Measurements from ENCODE around the gene GINS1.

- TF ChIP-seq, protein P1, sequence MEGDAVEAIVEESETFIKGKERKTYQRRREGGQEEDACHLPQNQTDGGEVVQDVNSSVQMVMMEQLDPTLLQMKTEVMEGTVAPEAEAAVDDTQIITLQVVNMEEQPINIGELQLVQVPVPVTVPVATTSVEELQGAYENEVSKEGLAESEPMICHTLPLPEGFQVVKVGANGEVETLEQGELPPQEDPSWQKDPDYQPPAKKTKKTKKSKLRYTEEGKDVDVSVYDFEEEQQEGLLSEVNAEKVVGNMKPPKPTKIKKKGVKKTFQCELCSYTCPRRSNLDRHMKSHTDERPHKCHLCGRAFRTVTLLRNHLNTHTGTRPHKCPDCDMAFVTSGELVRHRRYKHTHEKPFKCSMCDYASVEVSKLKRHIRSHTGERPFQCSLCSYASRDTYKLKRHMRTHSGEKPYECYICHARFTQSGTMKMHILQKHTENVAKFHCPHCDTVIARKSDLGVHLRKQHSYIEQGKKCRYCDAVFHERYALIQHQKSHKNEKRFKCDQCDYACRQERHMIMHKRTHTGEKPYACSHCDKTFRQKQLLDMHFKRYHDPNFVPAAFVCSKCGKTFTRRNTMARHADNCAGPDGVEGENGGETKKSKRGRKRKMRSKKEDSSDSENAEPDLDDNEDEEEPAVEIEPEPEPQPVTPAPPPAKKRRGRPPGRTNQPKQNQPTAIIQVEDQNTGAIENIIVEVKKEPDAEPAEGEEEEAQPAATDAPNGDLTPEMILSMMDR (IDR thresholded peaks at IDR 0.05 in 2 of 3, conservative IDR thresholded peaks at IDR 0.05 in 1 of 3; ENCODE audit: borderline replicate concordance in 1 of 3, insufficient read depth in 1 of 3, low read depth in 2 of 3, low read length in 2 of 3), result no peak
- no peak for TF ChIP-seq POLR2A (IDR thresholded peaks at IDR 0.05; ENCODE audit: borderline replicate concordance, extremely low read depth, insufficient read depth, insufficient read length)
- no peak for TF ChIP-seq ZBTB33 (IDR thresholded peaks at IDR 0.05; ENCODE audit: extremely low read depth, insufficient replicate concordance, low read length)
- no peak for TF ChIP-seq POLR2AphosphoS5 (IDR thresholded peaks at IDR 0.05; ENCODE audit: low read depth, low read length)
- TF ChIP-seq EZH2 (IDR thresholded peaks at IDR 0.05), result no peak
Observed at GRCh38 chr20:25372584-25373336, 34.7 kb upstream of the GINS1 start.

Measured in HCT116 (cell line).